Neural progenitor cell (in vitro differentiated cells): Measurements from ENCODE around the gene KNOP1.
"Not testable (repeated sequence)": the region's sequence is repeated elsewhere in the genome, so short reads cannot be mapped to it uniquely, and the experiment has no call there.

Experiments used
- EZH2 ChIP-seq: fragments of 200-600 bp; sonication (generic); IDR thresholded peaks from 2 replicates; pipeline ENCODE4 v1.6.1; 2017; ENCODE audit warnings: antibody characterized with exemption, mild to moderate bottlenecking, moderate library complexity
- EZH2phosphoT487 ChIP-seq: fragments of 200-600 bp; sonication (generic); IDR thresholded peaks from 2 replicates; pipeline ENCODE4 v1.6.1; 2017; ENCODE audit warnings: antibody characterized with exemption
- TF ChIP-seq, protein P1 (sequence below): fragments of 200-600 bp; sonication (generic); IDR thresholded peaks from 2 replicates; pipeline ENCODE4 v1.5.1; 2017; ENCODE audit warnings: antibody characterized with exemption, mild to moderate bottlenecking

DNA sequence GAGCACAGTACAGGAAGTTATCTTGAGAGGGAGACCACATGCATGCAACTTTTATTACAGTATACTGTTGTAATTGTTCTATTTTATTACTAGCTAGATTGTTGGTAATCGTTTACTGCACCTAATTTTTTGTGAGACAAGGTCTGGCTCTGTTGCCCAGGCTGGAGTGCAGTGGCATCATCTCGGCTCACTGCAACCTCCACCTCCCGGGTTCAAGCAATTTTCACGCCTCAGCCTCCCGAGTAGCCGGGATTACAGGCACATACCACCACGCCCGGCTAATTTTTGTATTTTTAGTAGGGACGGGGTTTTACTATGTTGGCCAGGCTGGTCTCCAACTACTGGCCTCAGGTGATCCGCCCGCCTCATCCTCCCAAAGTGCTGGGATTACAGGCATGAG, 1.3 kb downstream of the KNOP1 start:
- TF ChIP-seq, protein P1, sequence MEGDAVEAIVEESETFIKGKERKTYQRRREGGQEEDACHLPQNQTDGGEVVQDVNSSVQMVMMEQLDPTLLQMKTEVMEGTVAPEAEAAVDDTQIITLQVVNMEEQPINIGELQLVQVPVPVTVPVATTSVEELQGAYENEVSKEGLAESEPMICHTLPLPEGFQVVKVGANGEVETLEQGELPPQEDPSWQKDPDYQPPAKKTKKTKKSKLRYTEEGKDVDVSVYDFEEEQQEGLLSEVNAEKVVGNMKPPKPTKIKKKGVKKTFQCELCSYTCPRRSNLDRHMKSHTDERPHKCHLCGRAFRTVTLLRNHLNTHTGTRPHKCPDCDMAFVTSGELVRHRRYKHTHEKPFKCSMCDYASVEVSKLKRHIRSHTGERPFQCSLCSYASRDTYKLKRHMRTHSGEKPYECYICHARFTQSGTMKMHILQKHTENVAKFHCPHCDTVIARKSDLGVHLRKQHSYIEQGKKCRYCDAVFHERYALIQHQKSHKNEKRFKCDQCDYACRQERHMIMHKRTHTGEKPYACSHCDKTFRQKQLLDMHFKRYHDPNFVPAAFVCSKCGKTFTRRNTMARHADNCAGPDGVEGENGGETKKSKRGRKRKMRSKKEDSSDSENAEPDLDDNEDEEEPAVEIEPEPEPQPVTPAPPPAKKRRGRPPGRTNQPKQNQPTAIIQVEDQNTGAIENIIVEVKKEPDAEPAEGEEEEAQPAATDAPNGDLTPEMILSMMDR, result not testable (repeated sequence)
- not testable (repeated sequence) for TF ChIP-seq EZH2phosphoT487, EZH2
